ENCODE measurements around the gene PNPLA3.

- TF ChIP-seq, protein P1, sequence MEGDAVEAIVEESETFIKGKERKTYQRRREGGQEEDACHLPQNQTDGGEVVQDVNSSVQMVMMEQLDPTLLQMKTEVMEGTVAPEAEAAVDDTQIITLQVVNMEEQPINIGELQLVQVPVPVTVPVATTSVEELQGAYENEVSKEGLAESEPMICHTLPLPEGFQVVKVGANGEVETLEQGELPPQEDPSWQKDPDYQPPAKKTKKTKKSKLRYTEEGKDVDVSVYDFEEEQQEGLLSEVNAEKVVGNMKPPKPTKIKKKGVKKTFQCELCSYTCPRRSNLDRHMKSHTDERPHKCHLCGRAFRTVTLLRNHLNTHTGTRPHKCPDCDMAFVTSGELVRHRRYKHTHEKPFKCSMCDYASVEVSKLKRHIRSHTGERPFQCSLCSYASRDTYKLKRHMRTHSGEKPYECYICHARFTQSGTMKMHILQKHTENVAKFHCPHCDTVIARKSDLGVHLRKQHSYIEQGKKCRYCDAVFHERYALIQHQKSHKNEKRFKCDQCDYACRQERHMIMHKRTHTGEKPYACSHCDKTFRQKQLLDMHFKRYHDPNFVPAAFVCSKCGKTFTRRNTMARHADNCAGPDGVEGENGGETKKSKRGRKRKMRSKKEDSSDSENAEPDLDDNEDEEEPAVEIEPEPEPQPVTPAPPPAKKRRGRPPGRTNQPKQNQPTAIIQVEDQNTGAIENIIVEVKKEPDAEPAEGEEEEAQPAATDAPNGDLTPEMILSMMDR (conservative IDR thresholded peaks at IDR 0.05; ENCODE audit: low read length) = no peak
- no peak for TF ChIP-seq EZH2phosphoT487 (IDR thresholded peaks at IDR 0.05; ENCODE audit: borderline replicate concordance)
Observed at GRCh38 chr22:43886231-43886630, 37.4 kb upstream of the PNPLA3 start.

All from Loucy (cell line).